Neural progenitor cell (in vitro differentiated cells): ENCODE data around the gene NELFB.

Experiments used
- EZH2 ChIP-seq: fragments of 200-600 bp; sonication (generic); IDR thresholded peaks from 2 replicates; pipeline ENCODE4 v1.6.1; 2017; ENCODE audit warnings: antibody characterized with exemption, mild to moderate bottlenecking, moderate library complexity
- EZH2phosphoT487 ChIP-seq: fragments of 200-600 bp; sonication (generic); IDR thresholded peaks from 2 replicates; pipeline ENCODE4 v1.6.1; 2017; ENCODE audit warnings: antibody characterized with exemption
- TF ChIP-seq, protein P1 (sequence below): fragments of 200-600 bp; sonication (generic); IDR thresholded peaks from 2 replicates; pipeline ENCODE4 v1.5.1; 2017; ENCODE audit warnings: antibody characterized with exemption, mild to moderate bottlenecking

DNA sequence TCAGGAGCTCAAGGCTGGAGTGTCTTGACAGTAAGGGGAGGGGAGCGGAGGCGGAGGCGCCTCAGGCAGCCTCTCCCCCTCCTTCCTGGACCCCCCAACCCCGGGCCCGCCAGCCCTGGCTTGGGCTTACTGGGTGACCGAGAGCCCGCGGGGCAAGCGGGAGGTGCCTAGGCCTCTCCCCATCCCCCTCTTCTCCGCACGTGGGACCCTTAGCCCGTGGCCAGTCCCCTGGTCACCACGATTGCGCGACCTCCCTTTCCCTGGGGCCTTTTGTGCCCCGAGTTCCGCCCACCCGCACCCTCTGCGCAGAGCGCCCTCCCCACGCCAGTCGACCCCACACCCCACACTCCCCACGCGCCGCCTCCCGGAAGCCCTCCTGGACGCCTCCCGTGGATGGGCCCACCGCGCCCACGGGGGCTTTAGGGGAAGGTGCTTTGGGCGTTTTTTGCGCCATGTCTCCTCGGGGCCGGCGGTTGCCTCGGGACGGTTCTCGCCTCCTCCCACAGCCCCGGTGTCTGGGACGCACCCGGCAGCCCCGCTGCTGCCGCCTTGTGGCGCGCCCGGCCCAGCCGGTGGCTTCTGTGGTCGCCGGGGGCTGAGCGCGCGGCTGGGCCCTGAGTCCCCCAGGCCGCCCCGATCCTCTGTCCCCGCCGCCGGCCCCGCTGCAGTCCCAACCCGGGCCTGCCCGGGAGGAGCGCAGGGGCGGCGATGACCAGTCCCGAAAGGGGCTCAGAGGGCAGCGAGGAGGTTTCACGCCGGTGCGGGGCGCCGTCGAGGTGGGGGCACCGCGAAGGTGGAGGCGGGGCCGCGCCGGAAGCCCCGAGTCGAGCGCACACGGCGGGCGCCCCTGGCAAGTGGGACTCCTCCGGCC is 25.6 kb downstream of the NELFB start:
- TF ChIP-seq, protein P1, sequence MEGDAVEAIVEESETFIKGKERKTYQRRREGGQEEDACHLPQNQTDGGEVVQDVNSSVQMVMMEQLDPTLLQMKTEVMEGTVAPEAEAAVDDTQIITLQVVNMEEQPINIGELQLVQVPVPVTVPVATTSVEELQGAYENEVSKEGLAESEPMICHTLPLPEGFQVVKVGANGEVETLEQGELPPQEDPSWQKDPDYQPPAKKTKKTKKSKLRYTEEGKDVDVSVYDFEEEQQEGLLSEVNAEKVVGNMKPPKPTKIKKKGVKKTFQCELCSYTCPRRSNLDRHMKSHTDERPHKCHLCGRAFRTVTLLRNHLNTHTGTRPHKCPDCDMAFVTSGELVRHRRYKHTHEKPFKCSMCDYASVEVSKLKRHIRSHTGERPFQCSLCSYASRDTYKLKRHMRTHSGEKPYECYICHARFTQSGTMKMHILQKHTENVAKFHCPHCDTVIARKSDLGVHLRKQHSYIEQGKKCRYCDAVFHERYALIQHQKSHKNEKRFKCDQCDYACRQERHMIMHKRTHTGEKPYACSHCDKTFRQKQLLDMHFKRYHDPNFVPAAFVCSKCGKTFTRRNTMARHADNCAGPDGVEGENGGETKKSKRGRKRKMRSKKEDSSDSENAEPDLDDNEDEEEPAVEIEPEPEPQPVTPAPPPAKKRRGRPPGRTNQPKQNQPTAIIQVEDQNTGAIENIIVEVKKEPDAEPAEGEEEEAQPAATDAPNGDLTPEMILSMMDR, result peak; percentile 58
- TF ChIP-seq EZH2phosphoT487 (peak; percentile 65), EZH2 (no peak)
